Stomach (tissue), 9 donors: Measurements from ENCODE around the gene PXYLP1. TPM values are rescaled to one million over a fixed set of nuclear protein-coding genes. Genes with fewer than 3 reads are reported as not detected.
"Not testable (repeated sequence)": the region's sequence is repeated elsewhere in the genome, so short reads cannot be mapped to it uniquely, and the experiment has no call there.

Source experiments
- DNase-seq, 2 donors: peaks; one replicate each; pipeline versions ENCODE4 v3.0.0 to v3.0.0-alpha.2; 2013 to 2019
- H3K27ac ChIP-seq, 5 donors: fragments of 200-600 bp in 4 of 5; sonication (generic) in 4 of 5; one replicate each; pipeline ENCODE4 v1.5.1; 2013 to 2019; ENCODE audit warnings: mild to moderate bottlenecking in 1 of 5, moderate library complexity in 1 of 5
- H3K27me3 ChIP-seq, 3 donors: fragments of 200-600 bp; sonication (generic); one replicate each; pipeline ENCODE4 v1.5.1; 2017 to 2019; ENCODE audit warnings: mixed run types in 1 of 3
- H3K36me3 ChIP-seq, 4 donors: fragments of 200-600 bp; sonication (generic); 1 replicate in 3 of 4; 2 replicates in 1 of 4; pipeline ENCODE4 v1.5.1; 2016 to 2019
- H3K4me1 ChIP-seq, 4 donors: fragments of 200-600 bp; sonication (generic); one replicate each; pipeline ENCODE4 v1.5.1; 2016 to 2019
- H3K4me3 ChIP-seq, 4 donors: fragments of 200-600 bp; sonication (generic) in 3 of 4; one replicate each; pipeline ENCODE4 v1.5.1; 2016 to 2019; ENCODE audit warnings: mild to moderate bottlenecking in 1 of 4
- H3K9me3 ChIP-seq, 4 donors: fragments of 200-600 bp; sonication (generic); one replicate each; pipeline ENCODE4 v1.5.1; 2016 to 2019
- EP300 ChIP-seq: sonication (generic); formaldehyde crosslinking; IDR thresholded peaks from one replicate; pipeline ENCODE4 v1.6.1; 2017; ENCODE audit warnings: antibody characterized with exemption
- POLR2A ChIP-seq, 4 donors: fragments of 450-650 bp; IDR thresholded peaks; one replicate each; pipeline ENCODE4 v1.6.1; 2016; ENCODE audit warnings: antibody characterized with exemption in 4 of 4, control low read depth in 2 of 4, mild to moderate bottlenecking in 1 of 4, moderate library complexity in 1 of 4
- POLR2AphosphoS5 ChIP-seq, 3 donors: sonication (generic); formaldehyde crosslinking; IDR thresholded peaks; one replicate each; pipeline ENCODE4 v1.6.1; 2016; ENCODE audit warnings: antibody characterized with exemption in 3 of 3
- WGBS, 5 donors: extraction: QIAGEN DNeasy Blood & Tissue Kit in 3 of 5; methylation state at CpG; one replicate each; pipeline versions ENCODE4 v1.1.5 to v1.1.7; 2013 to 2018; 5-methylcytosine and 5-hydroxymethylcytosine counted together
- intact Hi-C: fragments of 100-400 bp; cut with DNase I; formaldehyde crosslinking; loops from one replicate; pipeline ENCODE4 v1.15.1; 2023; ENCODE audit warnings: low total_unique reads
- polyA plus RNA-seq, 3 donors: library from polyadenylated mRNA; stranded (reverse); fragments of 200-250 nt; gene quantifications; one replicate each; pipeline ENCODE4 v1.2.3, GENCODE V29; 2013
- total RNA-seq, 5 donors: library from RNA; depleted of rRNA; stranded (reverse); fragments of >200 nt; gene quantifications; one replicate each; pipeline versions ENCODE4 v1.1.0 to v1.2.3, GENCODE V29; 2014 to 2016
- TF ChIP-seq, protein P1 (sequence below), 7 experiments: fragments of 450-650 bp in 4 of 7; fragments of 200-600 bp in 3 of 7; sonication (generic) in 3 of 7; IDR thresholded peaks; one replicate each; pipeline ENCODE4 v1.5.1; 2016 to 2019; ENCODE audit warnings: antibody characterized with exemption in 7 of 7, control low read depth in 2 of 7, mild to moderate bottlenecking in 1 of 7
- donor health status: healthy with polysubstance abuse.
- donor health status: Bipolar disorder and iron deficiency.
- donor health status: healthy.

The PXYLP1 gene
- total and polyA plus RNA-seq, 8 donors: 0.58 to 24.8 (median 3.8) TPM

DNA sequence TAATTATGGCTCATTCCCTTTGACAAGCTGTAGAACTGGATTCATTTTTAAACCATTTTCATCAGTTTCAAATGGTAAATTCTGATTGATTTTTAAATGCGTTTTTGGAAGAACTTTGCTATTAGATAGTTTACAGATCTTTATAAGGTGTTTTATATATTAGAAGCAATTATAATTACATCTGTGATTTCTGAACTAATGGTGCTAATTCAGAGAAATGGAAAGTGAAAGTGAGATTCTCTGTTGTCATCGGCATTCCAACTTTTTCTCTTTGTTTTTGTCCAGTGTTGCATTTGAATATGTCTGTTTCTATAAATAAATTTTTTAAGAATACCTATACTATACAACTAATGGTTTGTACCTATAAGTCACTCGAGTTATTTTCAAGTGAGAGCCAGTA, 62.7 kb downstream of the PXYLP1 start:
- H3K4me1 ChIP-seq: peaks cover 0 to 33% (median 11%) of the 10 kb centered on the region in 4 donors
- 46 to 63% (median 49%) methylated on average over 3 of the region's 3 CpGs for WGBS, 5 donors
- intact Hi-C loops: no loop called here
- peaks cover 0 to 18% (median 9%) of the 10 kb centered on the region in 4 donors for H3K36me3 ChIP-seq
- H3K27me3 ChIP-seq: no peaks in the 10 kb centered on the region
- no peak for DNase-seq
- H3K4me3 ChIP-seq: peak overlapping the region; percentile 1 to 31 (median 20)
- H3K27ac ChIP-seq: peak overlapping the region in 2 of 5 donors; percentile 52 to 68
- TF ChIP-seq EP300 (no peak), POLR2AphosphoS5 (IDR thresholded peaks at IDR 0.05) (no peak), POLR2A (IDR thresholded peaks at IDR 0.05) (no peak)
- TF ChIP-seq, protein P1, sequence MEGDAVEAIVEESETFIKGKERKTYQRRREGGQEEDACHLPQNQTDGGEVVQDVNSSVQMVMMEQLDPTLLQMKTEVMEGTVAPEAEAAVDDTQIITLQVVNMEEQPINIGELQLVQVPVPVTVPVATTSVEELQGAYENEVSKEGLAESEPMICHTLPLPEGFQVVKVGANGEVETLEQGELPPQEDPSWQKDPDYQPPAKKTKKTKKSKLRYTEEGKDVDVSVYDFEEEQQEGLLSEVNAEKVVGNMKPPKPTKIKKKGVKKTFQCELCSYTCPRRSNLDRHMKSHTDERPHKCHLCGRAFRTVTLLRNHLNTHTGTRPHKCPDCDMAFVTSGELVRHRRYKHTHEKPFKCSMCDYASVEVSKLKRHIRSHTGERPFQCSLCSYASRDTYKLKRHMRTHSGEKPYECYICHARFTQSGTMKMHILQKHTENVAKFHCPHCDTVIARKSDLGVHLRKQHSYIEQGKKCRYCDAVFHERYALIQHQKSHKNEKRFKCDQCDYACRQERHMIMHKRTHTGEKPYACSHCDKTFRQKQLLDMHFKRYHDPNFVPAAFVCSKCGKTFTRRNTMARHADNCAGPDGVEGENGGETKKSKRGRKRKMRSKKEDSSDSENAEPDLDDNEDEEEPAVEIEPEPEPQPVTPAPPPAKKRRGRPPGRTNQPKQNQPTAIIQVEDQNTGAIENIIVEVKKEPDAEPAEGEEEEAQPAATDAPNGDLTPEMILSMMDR (IDR thresholded peaks at IDR 0.05): no peak
- no peaks in the 10 kb centered on the region for H3K9me3 ChIP-seq

DNA sequence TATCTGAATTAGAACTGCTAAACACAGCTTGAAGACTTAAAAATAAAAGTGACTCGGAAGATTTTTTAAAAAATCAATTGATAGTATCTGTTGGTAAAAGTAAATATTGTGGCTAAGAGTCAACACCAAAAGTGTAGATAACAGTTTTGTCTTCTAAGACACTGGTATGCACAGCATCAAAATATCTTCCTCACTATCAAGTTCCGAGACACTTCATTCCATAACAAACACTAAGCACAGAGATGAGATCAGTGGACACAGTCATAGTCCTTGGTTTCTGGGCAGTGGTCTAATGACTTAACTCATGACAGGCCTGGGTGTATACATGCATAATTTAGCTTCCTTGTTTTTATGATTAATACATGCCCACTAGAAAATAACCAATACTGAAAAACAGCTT, 63.2 kb downstream of the PXYLP1 start:
- TF ChIP-seq, protein P1 (IDR thresholded peaks at IDR 0.05): no peak
- no peak for TF ChIP-seq POLR2AphosphoS5 (IDR thresholded peaks at IDR 0.05)
- TF ChIP-seq POLR2A (IDR thresholded peaks at IDR 0.05): no peak
- no peak for TF ChIP-seq EP300
- Histone ChIP-seq H3K36me3 (peaks cover 0 to 13% (median 8%) of the 10 kb centered on the region in 4 donors), H3K9me3 (no peaks in the 10 kb centered on the region), H3K27me3 (no peaks in the 10 kb centered on the region), H3K4me1 (peaks cover 0 to 33% (median 11%) of the 10 kb centered on the region in 4 donors), H3K4me3 (peak overlapping the region; percentile 1 to 31 (median 20)), H3K27ac (peak overlapping the region in 2 of 5 donors; percentile 52 to 68)
- intact Hi-C loops: no loop called here
- no peak for DNase-seq
- WGBS, 5 donors: 49 to 59% (median 55%) methylated on average over 2 of the region's 2 CpGs

DNA sequence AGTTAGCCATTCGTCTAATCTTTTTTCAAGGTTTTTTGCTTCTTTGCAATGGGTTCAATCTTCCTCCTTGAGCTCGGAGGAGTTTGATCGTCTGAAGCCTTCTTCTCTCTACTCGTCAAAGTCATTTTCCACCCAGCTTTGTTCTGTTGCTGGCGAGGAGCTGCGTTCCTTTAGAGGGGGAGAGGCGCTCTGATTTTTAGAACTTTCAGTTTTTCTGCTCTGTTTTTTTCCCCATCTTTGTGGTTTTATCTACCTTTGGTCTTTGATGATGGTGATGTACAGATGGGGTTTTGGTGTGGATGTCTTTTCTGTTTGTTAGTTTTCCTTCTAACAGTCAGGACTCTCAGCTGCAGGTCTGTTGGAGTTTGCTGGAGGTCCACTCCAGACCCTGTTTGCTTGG, 68.8 kb downstream of the PXYLP1 start:
- intact Hi-C loops: loop anchor here (10.0 kb wide), 2 partner anchors 154 to 264 kb away; no protein-coding TSS in a partner anchor
- 87 to 95% (median 92%) methylated on average over 7 of the region's 7 CpGs for WGBS, 5 donors

DNA sequence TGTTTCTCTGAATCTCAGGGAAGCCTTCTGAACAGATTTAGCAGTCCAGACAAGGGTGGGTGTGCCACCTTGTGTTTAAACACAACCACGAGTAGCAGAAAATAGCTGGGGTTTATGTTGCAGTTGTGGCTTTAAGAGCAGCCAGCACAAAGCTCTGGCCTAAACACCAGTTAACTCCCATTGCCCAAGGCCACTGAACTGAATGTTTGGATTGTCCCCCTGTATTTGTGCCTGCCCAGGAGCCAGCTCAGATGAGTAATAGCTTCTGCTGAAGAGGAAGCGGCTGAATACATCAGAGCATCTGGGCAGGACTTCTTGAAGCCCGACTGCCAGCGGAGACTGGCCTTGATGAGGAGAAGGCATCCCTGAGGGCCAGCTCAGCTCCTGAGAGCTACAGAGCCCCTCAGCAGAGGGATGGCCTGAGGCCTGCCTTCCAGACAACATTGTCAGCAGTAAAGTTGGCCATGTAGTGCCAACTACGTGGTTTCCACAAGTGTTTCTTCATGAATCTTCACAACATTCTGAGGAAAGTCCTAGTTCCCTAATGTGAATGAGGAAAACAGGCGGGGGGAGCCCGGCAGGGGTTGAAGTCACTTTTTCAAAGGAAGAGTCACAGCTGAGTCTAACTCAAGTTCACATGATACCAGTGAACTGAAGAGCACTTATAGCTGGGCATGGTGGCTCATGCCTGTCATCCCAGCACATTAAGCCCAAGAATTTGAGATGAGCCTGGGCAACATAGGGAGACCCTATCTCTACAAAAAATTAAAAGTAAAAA, 70.9 kb downstream of the PXYLP1 start:
- TF ChIP-seq, protein P1 (IDR thresholded peaks at IDR 0.05): no peak
- no peak for TF ChIP-seq EP300
- no peak for TF ChIP-seq POLR2AphosphoS5 (IDR thresholded peaks at IDR 0.05)
- TF ChIP-seq POLR2A (IDR thresholded peaks at IDR 0.05): no peak
- 66 to 76% (median 72%) methylated on average over 7 of the region's 7 CpGs for WGBS, 5 donors
- no peaks in the 10 kb centered on the region for H3K27me3 ChIP-seq
- H3K9me3 ChIP-seq: no peaks in the 10 kb centered on the region
- intact Hi-C loops: loop anchor here (10.0 kb wide), 2 partner anchors 152 to 262 kb away; no protein-coding TSS in a partner anchor
- no peaks in the 10 kb centered on the region for H3K36me3 ChIP-seq
- peak overlapping the region in 1 of 5 donors; percentile 12 for H3K27ac ChIP-seq
- DNase-seq: no peak
- H3K4me1 ChIP-seq: peaks cover 0 to 4% (median 0%) of the 10 kb centered on the region in 4 donors
- H3K4me3 ChIP-seq: no peak overlapping the region

More for the DNA sequence above, 68.8 kb downstream of the PXYLP1 start:
- not testable (repeated sequence) for H3K4me1 ChIP-seq, H3K27ac ChIP-seq, H3K4me3 ChIP-seq, H3K36me3 ChIP-seq, DNase-seq, H3K27me3 ChIP-seq, H3K9me3 ChIP-seq
